Smooth muscle cell of the coronary artery (primary cell): ENCODE data around the gene TRIP12. TPM values are rescaled to one million over a fixed set of nuclear protein-coding genes. Genes with fewer than 3 reads are reported as not detected.

ENCODE experiments used
- total RNA-seq: library from RNA; depleted of rRNA; stranded (reverse); fragments of >200 nt; gene quantifications from 2 replicates; pipeline ENCODE4 v1.2.3, GENCODE V29; 2014; ENCODE audit warnings: low replicate concordance

TRIP12 gene
- 212 and 342 TPM in 2 replicates for total RNA-seq

DNA sequence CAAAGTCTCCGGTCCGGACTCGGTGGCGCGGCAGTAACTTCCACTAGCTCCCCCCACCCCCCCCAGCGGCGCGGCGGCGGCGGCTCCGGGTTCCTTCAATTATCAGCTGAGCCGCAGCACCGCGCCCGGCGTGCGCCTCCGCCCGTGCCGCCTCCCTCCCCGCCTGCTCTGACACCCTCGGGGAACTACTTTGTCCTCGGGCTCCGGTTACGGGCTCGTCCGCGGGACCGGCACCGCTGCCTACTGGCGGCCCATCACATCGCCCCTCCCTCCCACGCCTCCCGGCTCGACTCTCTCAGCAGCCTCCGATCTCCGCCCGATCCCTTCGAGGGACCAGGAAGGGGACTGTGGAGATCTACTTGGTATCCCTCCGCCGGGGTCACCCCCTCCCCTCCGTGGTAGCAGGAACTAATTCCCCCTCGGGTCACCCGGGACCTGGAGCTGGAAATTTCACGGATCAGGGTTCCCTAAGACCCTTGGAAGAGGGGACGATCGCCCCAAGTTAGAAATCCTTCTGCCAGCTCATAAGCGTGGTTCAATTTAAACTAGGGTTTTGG lies at the start of gene TRIP12:
TSS of gene TRIP12 (minus strand) at position 118 of the 557 bp plus-strand sequence. CDS start 41,930 bp downstream, outside the sequence.

DNA sequence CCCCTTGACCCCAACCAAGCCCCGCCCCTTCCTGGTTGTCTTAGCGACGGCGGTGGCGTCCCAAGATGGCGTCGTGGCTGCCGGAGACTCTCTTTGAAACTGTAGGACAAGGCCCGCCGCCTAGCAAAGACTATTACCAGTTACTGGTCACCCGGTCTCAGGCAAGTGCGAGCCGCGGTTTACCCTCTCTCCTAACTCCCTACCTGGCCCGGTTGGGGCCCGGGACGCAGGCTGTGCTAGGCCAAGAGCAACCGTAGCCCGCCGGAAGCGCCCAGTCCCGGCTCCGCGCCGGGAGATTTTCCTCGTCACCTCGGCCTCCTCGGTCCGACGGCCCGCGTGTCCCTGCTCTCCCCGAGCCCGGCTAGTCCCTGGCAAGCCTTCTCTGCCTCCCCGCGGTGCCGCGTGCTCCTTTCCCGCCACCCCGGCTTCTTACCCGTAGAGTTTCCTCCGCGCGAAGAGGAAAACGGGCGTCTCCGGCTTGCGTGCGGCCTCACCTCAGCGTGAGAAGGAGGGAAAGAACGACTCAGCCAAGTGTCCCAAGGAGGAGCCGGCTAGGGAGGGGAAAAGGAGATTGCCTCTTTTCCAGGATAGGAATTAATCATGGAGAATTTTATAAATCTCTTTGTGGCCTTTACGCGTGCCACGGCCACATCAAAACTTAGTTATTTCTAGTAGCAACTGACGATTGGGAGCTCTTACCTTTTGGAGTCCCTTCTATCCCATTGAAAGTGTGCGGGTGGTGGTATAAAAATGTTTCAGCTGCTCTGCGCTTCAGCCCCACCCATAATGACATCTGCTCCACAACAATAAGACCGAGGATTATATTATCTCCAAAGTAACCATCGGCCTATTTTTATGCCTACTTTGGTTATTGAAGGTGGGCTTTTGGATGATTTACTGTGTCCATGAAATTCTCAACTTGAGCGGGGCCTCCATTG lies 909 bp upstream of the TRIP12 start, which contains the start of gene FBXO36:
TSS of gene FBXO36 (plus strand) at position 55 of the 938 bp plus-strand sequence. CDS start at position 66, 11 bp downstream.

DNA sequence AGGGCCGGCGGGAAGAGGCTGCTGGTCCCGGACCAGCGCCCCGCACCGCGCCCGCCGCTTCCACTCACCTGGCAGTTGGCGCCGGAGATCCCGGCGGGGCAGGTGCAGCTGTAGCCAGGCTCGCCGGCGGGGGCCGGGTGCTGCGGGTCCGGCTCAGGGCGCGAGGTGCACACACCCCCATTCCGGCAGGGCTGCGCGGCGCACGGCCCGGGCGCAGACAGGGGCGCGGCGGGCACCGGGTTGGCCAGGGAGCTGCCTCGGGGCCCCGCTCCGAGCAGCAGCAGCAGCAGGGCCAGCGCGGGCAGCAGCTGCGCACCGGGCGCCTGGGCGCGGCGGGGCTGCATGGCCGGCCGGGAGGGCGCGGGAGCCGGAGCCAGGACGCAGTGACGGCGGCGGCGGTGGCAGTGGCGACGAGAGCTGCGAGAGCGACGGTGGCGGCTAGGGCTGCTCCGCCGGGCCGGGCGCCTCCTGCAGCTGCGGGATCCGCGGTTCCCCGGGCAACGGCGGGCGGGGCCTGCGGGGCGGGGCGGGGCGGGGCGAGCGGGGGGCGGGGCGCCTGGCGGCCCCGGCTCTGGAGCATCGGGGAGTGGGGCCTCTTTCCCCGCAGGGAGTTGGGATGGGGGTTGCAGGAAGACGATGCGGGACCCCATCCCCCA lies 207.6 kb downstream of the TRIP12 start, which contains the start of gene DNER:
TSS of gene DNER (minus strand) at position 476 of the 656 bp plus-strand sequence. CDS start at position 344, 132 bp downstream.

Other genes with a start within 250 kb of the TRIP12 start
- gene DNER, start 207.5 kb downstream of the TRIP12 start, total RNA-seq, result 0.60 and 0.82 TPM in 2 replicates
- gene FBXO36, start 494 bp upstream of the TRIP12 start, total RNA-seq, result 0.82 and 1.4 TPM in 2 replicates
- gene SLC16A14, start 146.9 kb upstream of the TRIP12 start, total RNA-seq, result 0.47 and 3.2 TPM in 2 replicates